GM18868 (cell line): Measurements from ENCODE around the gene PCBP1.
"Not testable (repeated sequence)": the region's sequence is repeated elsewhere in the genome, so short reads cannot be mapped to it uniquely, and the experiment has no call there.

ENCODE experiments used
- ATAC-seq: cut with Tn5 transposase; IDR thresholded peaks from one replicate; pipeline ENCODE4 v1.9.1; 2021; ENCODE audit warnings: mild to moderate bottlenecking, moderate library complexity; ENCODE audit not compliant: unreplicated experiment

The PCBP1 gene

DNA sequence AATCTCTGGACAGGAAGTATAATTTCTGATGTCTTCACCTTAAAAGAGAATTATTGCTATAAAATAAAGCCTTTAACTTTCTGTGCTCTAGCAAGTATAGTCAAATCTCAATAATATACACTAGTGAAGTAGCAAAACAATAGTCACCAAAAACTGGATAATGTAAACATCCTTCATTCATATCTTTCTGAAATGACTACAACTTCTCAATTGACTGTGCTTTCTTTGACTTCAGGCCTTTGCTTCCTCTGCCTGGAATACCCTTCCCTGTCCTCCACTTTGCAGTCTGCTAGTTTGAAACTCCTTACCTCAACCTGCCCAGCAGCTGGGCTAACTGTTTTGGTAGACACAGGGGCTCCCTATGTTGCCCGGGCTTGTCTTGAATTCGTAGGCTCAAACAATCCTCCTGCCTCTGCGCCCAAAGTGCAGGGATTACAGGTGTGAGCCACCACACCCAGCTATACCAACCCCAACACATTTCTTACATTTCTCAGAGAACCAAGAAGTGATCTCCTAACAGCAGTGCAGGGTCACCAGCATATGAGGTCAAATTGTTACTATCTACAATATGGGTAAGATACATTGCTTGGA is 6.6 kb upstream of the PCBP1 start:
- ATAC-seq: no peak

DNA sequence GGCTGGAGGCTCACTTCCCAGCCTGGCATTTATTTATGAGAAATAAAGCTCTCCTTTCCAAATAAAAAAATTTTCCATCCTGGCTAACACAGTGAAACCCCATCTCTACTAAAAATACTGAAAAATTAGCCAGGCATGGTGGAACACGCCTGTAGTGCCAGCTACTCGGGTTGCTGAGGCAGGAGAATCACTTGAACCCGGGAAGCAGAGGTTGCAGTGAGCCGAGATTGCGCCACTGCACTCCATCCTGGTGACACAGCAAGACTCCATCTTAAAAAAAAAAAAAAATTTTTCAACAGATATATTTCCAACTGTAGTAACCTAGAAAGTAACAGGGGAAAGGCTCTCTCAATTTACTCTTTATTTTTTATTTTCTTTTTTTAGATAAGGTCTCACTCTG is 6.1 kb upstream of the PCBP1 start:
- ATAC-seq: no peak

DNA sequence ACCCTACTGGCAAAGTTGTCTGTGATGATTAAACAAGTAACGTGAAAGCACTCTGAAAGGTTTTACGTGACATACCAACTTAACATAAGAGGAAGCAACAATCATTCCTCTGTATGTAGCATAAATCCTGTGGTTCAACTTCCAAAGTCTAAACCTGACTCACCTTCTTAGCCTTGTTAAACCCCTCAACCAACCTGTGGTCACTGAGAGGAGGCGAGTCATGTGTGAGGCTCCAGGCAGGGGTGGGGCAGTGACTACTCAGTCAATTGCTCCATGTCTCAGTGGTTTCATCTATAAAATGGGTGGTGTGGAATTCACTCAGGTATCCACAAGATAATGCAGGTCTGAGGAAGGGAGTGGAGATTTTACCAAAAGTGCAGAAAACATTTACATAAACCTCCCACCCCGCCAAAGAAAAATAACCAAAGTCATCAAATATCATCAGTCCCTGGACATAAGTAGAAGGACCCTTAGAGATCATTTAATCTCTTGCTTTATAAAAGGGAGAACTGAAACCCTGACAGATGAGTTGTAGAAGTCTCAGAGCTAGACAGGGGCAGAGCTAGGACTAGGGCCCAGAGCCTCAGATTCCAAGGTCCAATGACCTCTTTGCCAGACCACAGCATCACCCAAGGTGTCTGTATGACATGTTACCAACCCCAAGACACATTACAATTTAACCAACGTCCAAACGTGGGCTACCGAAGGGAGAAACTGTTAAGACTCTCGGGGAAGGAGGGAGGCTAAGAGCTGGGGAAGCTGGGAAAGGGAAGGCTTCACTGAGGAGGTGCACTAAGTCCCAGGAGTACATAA is 3.7 kb upstream of the PCBP1 start:
- peak; percentile 29 for ATAC-seq

DNA sequence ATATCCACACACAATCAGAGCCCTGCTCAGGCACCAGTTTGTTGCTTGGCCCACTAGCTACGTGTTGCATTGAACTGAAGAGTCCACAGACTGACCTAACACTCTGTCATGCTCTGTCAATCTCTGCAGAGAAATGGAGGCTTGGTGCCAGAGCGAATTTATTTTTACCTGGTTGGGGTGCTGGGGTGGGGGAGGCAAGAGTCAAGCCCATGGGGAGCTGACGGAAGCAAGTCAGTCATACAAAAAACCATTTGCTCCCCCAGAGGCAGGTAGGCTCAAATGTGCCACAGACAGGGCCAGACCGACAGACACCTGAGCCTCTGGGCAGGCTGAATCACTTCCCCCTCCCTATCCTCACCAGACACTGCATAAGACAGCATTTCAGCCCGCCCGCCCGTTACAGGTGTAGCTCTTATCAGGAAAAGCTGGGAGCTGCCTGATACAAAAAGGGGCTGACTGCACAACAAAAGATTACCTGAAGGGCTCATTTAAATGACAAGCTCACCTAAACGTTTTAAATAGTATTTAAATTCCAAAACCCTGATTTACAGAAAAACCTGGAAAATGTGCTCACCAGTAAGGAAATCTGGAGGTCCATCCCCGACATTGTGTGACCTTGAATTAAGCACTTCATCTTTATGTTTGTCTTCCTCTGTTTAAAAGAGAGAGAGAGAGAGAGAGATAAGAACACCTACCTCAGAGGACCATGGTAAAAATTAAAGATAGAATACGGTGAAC is 2.1 kb upstream of the PCBP1 start:
- ATAC-seq: peak; percentile 25

DNA sequence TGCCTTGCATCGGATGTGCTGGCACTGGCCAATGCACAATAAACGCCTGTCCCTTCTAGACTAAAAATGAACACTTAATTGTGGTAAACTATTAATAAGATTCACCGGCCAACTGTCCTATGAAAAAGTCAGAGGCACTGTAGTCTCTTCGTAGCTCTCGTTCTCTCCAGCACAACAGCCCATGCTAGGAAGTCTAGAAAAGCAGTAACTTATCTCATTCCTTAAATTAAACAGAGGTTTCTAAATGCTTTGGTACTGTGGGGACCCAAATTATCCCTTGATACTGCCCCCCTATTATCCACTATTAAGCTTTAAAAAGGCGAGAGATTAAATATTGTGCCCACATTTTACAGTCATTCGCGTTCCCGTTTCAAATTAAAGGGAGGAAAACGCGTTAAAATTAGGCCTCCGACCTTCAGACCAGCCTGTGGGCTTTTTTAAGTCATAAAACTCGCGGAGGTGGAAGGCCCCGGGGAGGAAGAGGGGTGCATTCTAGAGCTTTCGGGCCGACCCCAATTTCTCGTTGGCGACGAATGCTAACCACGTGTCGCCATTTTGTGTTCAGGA is 1.5 kb upstream of the PCBP1 start:
- ATAC-seq: no peak

DNA sequence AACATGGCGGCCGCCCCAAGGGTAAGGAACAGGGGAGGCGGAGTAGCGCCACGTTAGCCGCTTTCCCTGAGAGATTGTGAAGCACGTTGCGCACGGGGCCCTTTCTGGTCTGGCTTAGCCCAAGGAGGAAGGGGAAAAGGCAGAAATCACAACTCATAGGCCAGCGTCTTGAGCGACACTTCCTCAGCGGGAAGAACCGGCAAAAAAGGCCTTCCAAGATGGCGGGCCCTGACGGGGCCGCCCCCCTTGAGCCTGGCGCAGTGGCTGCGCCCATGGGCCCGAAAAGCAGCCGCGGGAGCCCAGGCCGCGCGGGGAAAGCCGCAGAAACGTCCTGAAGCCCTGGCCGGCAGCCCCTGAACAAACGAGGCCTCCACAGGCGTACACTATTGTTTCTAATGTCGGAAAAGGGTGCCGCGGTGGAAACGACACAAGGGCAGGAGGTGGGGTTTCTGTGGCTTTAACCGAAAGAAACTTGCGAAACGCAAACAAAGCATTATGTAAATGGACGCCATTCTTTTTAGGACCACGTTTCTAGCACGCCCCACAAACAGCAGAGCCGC is 919 bp upstream of the PCBP1 start:
- peak; percentile 33 for ATAC-seq

DNA sequence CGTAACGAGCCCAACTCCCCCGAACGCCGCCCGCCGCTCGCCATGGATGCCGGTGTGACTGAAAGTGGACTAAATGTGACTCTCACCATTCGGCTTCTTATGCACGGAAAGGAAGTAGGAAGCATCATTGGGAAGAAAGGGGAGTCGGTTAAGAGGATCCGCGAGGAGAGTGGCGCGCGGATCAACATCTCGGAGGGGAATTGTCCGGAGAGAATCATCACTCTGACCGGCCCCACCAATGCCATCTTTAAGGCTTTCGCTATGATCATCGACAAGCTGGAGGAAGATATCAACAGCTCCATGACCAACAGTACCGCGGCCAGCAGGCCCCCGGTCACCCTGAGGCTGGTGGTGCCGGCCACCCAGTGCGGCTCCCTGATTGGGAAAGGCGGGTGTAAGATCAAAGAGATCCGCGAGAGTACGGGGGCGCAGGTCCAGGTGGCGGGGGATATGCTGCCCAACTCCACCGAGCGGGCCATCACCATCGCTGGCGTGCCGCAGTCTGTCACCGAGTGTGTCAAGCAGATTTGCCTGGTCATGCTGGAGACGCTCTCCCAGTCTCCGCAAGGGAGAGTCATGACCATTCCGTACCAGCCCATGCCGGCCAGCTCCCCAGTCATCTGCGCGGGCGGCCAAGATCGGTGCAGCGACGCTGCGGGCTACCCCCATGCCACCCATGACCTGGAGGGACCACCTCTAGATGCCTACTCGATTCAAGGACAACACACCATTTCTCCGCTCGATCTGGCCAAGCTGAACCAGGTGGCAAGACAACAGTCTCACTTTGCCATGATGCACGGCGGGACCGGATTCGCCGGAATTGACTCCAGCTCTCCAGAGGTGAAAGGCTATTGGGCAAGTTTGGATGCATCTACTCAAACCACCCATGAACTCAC is 673 bp downstream of the PCBP1 start:
- ATAC-seq: no peak

DNA sequence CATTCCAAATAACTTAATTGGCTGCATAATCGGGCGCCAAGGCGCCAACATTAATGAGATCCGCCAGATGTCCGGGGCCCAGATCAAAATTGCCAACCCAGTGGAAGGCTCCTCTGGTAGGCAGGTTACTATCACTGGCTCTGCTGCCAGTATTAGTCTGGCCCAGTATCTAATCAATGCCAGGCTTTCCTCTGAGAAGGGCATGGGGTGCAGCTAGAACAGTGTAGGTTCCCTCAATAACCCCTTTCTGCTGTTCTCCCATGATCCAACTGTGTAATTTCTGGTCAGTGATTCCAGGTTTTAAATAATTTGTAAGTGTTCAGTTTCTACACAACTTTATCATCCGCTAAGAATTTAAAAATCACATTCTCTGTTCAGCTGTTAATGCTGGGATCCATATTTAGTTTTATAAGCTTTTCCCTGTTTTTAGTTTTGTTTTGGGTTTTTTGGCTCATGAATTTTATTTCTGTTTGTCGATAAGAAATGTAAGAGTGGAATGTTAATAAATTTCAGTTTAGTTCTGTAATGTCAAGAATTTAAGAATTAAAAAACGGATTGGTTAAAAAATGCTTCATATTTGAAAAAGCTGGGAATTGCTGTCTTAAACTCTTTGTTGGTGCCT is 1.4 kb downstream of the PCBP1 start:
- no peak for ATAC-seq

DNA sequence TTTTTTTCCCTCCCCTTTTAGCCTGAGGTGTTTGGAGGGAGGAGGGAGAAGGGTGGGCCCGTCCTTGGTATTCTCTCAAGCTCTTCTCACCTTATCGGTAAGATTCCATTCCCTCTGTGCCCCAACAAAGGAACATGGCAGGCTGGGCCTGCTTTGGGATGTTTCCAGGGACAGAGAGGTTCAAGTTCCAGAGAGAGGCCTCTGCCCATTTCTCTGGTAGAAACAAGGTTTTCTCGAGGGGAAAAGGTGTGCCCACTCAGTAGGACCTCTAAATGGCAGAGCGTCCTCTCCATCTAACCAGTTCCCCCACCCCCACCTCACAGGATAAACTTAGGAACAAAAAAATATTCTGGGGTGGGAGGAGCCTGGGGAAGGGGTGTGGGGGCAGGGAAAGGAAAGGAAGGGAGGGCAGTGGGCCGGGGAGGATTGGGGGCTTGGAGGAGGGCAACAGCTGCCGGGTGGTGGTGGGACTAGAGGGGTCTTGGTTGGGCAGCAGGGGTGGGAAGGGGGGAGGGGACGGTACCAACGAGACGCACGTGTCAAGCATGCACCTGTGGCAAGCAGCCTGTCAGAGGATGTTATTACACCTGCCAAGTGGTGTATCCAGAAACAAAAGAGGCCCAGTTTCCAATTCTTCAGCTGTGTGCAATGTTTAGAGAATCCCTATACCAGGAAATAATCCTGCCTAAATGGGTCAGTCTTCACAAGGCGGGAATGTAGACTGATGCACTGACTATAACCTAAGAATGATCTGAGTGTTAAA is 2.1 kb downstream of the PCBP1 start:
- ATAC-seq: no peak

DNA sequence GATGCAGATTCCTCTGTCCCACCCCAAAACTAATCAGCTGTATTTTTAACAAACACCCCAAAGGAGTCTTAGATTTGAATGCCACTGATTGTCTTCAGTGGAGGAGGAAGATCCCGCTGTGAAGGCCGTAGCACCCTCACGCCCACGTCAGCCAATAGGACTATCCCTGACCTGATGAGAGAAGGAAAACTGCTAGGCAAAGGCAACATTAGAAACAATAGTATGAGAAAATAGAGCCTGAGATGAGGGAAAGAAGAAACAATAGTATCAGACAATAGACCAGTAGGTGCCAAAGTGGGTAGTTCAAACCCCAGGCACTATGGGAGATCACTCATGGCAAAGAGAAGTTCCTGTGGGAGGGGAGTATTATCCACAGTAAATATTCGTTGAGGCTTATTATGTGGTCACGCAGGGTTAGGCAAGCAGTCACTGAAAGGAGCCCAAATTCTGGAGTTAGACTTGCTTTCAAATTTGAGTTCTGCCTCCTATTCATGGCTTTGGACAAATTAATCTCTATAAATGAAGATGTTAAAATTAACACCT is 2.8 kb downstream of the PCBP1 start:
- ATAC-seq: no peak

DNA sequence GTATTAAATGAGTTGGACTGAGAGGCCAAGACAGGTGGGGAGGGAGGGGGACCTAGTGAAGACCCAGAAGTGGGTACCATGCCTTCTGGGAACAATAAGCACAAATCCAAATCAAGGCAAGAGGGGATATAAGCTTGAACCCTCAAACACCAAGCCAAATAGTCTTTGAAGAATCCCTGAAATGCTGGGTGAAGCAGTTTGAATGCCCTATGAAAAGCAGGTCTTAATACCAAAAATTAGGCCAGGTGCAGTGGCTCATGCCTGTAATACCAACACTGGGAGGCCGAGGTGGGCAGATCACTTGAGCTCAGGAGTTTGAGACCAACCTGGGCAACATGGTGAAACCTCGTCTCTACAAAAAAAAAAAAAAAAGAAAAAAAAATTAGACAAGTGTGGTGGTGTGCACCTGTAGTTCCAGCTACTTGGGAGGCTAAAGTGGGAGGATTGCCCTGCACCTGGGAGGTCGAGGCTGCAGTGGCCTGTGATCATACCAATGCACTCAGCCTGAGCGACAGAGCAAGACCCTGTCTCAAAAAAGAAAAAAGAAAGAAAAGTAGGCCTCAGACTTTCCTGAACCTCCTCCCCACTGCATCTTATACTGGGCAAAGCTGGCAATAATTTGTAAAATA is 3.5 kb downstream of the PCBP1 start:
- no peak for ATAC-seq

DNA sequence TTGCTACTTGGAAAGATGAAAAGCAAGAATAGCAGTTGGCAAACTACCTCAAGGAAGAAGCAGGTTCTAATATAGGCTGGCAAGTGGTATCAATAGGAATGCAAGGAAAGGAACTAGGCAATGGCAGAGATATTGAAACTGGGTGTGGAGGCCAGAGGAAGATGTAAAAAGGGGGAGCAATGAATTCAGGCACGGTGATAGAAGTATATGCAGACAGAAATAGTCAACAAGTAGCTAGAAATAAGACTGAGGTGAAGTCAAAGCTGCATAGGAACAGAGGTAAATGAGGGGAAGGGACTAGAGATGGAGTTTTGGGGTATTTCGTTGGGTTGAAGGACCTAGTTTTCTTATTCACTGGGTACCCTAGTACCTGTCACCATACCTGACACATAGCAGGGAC is 4.1 kb downstream of the PCBP1 start:
- ATAC-seq: no peak

DNA sequence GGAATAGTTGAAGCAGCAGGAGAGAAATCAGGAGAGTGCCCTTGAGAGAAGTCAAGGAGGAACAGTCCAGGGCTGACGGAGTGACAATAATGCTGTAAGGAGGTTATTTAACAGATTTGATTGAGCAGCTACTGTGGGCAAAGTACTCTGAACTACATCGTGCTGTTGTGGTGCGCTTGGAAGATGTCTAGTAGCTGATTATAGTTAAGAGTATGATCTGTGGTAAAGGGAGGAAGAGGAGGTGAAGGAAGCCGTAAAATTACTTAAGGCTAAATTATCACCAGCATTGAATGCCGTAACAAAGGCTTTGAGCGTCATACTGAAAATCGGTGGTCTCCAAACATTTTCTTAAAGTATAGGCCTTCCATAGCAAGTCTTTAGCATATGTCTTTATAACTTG is 4.5 kb downstream of the PCBP1 start:
- no peak for ATAC-seq

DNA sequence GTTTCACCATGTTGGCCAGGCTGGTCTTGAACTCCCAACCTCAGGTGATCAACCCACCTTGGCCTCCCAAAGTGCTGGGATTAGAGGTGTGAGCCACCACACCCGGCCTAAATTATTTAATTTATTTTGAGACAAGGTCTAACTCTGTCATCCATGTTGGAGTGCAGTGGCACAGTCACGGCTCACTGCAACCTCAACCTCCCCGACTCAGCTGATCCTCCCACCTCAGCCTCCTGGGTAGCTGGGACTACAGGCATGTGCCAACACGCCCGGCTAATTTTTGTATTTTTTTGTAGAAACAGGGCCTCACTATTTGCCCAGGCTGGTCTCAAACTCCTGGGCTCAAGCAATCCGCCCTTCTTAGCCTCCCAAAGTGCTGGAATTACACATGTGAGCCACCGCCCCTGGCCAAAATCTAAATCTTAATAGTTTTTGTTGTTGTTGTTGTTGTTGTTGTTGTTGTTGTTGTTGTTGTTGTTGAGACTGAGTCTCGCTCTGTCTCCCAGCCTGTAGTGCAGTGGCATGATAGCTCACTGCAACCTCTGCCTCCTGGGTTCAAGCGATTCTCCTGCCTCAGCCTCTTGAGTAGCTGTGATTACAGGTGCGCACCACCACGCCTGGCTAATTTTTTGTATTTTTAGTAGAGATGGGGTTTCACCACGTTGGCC is 5.4 kb downstream of the PCBP1 start:
- not testable (repeated sequence) for ATAC-seq

DNA sequence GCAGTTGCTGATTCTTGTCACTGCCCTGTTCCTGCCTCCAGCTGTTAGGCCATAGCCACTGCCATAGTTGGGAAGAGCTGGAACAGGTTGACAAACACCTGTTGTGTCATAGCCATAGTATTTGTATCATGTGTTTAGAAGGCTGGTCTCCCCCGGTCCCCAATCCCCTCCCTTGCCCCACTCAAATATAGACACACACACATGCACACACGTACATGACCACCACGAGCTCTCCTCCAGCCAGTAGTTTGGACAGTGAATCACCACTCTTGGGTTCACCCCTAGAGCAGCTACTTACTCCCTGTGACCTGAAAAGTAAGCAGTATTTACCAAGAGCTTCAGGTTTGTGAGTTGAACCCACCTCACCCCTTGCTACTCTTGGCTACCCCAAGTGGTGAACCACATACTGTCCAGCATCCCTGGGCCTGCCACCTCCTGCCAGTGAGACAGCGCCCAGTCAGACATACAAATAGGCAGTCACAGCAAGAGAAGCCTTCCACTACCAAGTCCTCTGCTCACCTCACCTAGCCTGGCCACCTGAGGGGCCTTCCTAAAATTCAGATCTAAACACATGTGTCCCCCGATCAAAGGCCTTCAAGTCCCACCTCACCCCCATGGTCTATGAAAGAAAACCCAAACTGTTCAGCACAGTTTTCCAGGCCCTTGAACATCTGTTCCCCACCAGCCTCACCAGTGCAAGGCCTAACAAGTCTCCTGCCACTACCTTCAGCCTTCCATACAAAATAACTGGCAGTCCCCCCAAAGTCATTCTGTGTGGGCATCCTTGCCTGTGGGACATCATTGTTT is 7.1 kb downstream of the PCBP1 start:
- ATAC-seq: no peak

DNA sequence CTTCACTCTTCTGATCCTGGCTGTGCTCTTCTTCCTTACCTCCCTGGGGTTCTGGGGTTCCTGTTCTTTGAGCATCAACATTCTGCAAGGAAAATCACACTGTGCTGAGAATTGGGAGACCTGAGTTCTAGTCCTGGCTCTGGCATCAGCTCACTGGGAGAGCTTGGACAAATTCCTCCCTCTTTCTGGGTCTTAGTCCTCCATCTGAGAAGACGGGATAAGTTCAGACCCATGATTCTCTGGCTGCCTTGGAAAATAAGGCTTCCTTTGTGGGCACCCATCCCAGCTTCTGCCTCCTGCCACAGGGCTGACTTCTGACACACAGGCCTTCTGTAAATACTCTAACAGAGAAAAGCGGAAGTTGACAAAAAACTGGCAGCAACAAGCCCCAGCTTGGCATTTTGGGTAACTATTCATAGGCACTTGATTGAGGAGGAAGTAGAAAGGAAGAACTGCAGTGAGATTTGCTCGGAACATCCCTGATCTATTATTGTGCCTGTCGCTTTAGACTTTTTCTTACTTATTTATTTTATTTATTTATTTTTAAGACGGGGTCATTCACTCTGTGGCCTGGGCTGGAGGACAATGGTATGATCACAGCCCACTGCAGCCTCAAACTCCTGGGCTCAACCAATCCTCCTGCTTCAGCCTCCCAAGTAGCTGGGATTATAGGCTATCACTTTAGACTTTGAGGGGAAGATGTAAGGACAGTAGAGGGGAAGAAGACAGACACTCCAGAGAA is 7.9 kb downstream of the PCBP1 start:
- ATAC-seq: peak; percentile 80
